ENCODE data around the gene LPIN1. TPM values are rescaled to one million over a fixed set of nuclear protein-coding genes. Genes with fewer than 3 reads are reported as not detected.
"Not testable (repeated sequence)": the region's sequence is repeated elsewhere in the genome, so short reads cannot be mapped to it uniquely, and the experiment has no call there.

The LPIN1 gene
- polyA plus RNA-seq, 3 donors, result 18.3 to 35.2 (median 29.3) TPM

- DNase-seq, result no peak
Measured at GRCh38 chr2:11832531-11832930, 86.1 kb downstream of the LPIN1 start.

DNA sequence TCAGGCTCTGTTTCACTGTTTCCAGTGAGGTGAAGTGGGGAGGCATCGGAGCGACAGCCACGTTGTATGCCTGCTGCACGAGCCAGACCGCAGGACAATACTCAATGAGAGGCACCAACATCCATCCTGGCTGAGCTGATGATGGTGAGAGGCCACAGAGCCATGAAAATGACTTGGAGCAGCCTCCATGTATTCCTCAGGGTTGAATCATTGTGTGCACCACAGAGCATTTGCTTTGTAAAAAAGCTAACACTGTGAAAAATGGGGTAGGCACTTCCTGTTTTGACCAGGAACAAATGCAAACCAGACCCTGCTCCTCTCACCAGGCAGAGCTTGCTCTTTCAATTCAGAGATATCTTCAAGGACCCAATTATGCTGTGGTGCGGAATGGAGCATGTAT, 87.2 kb downstream of the LPIN1 start:
- DNase-seq, result no peak

GRCh38 chr2:11835403-11835802, 89.0 kb downstream of the LPIN1 start:
- DNase-seq, result no peak

DNA sequence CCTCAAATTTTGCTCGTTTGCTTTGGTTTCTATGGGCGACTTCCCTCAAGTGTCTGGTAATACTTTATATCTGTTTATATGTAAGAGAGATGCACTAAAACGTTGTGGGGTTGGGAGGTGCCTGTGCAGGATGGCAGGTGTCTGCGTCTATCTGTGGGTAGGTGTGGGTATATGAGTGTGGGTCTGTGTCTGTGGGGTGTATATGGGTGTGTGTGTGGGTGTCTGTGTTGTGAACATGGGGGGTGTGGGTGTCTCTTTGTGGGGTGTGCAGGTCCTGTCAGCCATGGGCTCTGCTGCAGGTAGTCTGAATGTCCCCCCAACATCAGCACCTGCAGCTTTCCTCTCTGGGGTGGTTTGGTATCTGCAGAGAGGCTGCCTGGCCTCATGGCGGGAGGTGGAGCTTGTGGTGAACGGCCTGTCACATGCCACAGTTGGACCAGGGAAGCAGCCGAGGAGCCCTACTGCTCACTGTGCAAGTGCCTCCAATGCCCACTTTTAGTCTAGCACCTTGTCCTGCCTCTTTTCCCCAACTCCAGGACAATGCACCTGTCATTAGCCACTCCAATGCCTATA, 90.3 kb downstream of the LPIN1 start:
- no peak for DNase-seq

DNA sequence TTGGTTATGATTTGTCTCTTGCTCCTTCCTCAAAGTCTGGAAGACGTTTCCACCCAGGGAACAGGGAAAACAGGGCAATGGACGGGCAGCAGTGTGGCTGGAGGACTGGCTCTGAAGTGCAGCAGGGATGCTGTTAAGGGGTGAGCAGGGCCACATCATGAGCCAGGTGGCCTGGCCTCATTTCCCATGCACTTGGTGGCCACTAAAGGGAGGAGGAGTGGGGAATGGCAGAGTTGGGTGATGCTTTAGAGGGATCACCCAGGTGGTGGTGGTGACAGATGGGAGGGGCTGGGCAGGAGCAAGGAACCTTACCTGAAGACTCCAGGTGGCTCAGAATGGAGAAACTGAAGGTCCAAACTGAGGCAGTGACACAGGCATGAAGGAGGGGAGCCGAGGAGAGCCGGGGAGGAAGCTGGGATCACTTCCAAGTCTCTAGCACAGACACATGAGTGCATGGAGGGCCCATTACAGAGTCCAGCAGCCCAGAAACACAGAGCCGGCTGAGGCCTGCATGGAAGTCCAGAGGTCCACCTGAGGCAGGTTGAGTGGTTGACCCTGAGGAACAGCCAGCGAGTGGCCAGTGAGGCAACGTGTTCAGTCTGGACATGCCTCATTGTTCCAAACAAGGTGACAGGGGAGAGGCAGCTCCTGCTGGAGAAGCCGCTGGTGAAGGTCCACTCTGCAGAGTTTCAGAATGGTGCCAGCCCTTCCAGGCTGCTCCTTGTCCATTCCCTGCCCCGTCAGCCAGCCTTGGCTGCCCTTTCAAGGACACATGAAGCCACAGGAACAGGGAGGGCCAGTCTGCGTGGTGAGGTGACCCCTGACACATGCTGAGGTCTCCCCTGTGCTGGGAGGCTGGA, 91.7 kb downstream of the LPIN1 start:
- DNase-seq, result no peak

DNA sequence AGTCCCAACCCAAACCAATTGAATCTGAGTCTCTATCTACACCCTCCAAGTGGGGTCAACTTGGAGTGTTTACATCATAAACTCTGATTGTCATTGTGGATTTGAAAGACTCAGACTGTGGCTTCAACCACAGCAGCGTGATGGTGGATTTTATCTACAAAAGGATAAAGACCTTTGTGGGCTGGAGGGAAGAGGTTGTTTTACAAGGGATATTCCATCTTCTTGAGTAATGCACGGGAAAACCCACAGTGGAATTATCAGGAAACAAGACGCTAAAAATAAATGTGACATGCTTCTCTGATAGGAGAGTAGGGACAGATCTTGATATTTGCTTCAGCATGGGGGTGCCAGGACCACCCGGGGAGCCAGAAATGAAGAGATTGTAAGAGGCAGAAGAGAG, 93.5 kb downstream of the LPIN1 start:
- DNase-seq, result no peak

DNA sequence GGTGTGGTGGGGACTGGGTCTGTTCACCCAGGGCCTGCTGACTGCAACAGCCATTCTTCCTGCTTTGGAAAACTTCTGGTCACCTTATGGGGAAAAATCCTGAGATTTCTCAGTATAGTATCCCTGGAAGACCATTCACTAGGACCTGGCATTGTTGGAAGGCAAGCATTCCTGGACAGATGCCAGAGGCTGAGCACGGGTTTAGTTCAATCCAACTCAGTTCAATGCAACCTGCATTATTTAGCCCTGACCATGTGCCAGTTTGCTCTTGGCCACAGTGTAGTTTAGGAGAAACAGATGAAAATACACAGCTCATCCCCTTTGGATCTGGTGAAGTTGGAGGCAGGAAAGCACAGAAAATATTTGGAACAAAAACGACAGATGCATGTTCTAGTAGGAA, 95.9 kb downstream of the LPIN1 start:
- no peak for DNase-seq

DNA sequence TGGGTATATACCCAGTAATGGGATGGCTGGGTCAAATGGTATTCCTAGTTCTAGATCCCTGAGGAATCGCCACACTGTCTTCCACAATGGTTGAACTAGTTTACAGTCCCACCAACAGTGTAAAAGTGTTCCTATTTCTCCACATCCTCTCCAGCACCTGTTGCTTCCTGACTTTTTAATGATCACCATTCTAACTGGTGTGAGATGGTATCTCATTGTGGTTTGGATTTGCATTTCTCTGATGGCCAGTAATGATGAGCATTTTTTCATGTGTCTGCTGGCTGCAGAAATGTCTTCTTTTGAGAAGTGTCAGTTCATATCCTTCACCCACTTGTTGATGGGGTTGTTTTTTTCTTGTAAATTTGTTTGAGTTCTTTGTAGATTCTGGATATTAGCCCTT, 98.4 kb downstream of the LPIN1 start:
- not testable (repeated sequence) for DNase-seq

- not testable (repeated sequence) for DNase-seq
Measured at GRCh38 chr2:11847935-11848334, 101.5 kb downstream of the LPIN1 start.

DNA sequence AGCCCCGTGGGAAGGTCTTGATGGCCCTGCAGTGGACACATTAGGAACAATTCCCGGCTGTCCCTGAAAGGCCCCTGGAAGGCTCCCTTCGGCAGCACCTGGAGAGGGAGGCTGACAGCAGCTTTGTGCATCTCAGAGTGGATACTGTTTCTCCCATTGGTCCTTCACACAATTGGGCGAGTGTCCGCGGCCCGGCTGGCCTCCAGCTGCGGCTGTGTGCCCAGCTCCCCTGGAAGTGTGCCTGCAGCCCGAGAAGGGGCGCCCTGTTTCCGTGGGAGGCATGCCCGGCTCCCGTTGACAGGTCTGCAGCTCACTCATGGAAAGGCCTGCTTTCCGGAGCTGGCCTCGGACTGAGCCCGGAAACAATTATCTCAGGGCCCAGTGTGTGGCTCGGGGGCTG, 103.7 kb downstream of the LPIN1 start:
- no peak for DNase-seq

GRCh38 chr2:11852526-11853196, 106.2 kb downstream of the LPIN1 start:
- DNase-seq, result no peak

DNA sequence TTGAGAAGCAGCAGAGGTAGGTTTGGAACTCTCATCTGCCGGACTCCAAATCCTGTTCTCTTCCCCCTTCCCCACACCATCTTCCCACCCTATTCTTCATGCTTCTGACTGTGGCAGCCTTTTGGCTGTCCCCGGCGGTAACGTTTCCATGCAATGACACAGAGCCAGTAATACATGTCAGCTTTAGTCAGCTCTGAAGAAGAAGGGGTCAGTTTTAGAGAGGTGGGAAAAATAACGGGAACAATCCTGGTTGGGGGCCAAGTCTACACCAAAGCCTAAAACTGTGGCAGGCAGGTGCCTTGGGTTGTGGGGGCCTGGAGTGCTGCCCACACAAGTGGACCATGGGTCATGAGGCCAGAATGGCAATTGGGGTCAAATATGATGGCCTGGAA, 106.8 kb downstream of the LPIN1 start:
- DNase-seq, result no peak

DNA sequence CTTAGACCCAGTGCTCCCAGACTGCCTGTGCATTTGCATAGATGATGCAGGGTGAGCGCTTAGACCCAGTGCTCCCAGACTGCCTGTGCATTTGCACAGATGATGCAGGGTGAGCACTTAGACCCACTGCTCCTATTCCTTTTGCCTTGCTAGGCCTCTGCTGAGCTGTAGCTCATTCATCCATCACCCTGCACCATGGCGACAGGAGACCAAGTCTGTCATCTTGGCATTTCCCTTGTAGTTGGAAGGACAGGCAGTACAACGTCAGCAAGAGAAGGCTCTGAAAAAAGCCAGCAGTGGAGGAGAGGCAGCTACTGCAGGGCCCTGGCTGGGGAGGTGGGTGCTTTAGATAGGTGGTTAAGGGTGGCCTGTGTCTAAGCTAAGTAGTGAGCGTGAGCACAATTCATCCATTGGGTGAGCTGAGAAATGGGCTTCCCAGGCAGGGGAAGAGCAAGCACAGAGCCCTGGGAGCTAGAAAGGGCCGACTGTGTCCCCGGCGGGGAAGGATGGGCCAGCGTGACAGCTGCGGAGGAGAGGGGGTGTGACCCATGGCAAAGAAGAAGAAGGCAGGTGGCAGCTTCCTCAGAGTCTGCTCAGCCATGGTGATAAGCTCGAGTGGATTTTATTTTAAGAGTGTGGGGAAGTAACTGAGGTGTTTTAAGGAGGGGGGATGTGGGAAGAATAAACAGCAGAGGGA, 108.8 kb downstream of the LPIN1 start:
- DNase-seq, result no peak

DNA sequence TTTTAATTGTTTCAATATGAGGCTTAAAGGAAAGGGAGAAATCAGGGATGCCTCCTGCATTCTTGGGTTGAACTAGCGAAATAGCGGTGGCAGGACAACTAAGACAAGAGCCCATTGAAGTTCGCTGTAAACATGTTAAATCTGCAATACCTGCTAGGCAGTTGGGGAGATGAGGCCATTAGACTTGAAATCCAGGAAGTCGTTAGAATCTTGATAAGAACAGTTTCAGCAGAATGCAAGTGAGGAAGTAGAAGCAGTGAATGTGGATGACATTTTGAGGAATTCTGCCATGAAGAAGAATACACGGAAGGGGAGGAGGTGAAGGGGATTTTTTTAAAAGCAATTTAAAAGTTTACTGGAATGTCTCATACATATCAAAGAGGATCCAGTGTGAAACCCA, 109.7 kb downstream of the LPIN1 start:
- no peak for DNase-seq

GRCh38 chr2:11858883-11859282, 112.5 kb downstream of the LPIN1 start:
- DNase-seq, result no peak

- DNase-seq, result not testable (repeated sequence)
Measured at GRCh38 chr2:11859975-11860374, 113.5 kb downstream of the LPIN1 start.

DNA sequence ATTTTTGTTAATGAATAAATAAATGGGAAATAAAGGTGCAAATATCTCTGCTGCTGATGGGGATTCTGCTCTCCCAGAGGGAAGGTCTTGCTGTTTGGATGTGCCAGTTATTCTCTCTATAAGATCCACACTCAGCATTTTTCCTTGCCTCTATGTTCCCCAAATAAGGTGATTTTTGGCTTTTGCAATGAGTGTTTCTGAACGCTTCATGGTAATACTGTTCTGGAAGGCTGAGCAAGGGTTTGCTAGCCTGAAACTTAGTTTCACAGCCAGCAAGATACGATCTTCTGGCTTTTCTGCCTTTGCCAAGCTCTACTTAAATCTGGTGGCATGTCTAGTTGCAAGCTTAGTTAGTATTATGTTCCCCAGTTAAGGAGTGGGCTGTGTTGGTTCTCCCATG, 114.6 kb downstream of the LPIN1 start:
- DNase-seq, result no peak

- DNase-seq, result no peak
Measured at GRCh38 chr2:11862049-11862448, 115.6 kb downstream of the LPIN1 start.

DNA sequence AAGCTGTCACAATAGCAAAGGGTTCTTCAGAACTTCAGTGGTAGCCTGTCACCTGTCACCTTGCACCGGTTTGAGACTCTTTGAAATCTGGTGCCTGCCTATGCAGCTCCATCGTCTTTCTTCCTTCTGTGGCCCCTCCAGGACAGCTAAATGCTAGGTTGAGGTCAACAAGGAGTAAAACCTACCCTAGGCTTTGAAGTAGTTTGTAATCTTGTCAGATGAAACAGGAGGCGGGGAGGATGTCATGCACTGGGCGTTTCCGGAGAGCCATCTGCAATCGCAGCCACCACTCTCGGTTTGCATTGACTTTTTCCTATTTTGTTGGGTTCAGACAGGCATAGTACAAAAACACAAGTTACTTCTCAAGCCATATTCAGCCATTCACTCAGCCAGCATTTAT, 116.7 kb downstream of the LPIN1 start:
- no peak for DNase-seq

DNA sequence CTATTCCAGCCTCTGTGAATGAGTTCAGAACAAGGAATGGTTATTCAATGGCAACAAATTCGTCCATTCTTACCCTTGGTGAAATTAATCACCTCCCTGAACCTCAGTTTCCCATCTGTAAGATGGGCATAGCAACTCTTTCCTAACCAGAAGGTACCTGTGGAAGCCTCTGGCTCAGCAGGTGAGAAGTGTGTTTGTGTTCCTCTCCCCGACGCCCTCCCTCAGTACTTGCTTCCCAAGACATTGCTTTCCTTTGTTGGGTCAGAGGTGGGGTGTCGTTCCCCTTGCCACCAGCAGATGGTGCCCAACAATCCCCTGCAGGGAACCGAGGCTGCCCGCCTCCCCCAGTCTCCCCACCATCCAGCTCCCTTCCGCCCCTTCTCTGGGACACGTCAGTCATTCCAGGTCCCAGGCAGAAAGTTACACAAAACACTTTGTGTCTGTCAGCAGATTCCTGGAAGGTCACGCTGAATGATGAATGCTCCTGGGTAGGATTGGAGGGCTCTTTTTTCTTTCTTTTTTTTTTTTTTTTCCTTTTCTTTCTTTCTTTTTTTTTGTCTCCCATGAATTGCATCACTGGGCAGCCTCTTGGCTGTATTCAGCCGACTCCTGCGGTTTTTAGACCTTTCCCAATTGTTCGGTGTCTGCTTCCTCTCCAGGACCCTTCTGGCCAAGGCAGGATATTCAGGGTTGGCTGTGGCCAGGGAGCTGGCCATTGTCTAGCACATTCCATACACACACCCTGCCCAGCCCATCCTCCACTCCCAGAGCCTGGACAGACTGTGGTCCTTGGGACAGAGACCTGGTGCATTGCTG, 117.3 kb downstream of the LPIN1 start:
- DNase-seq, result peak; percentile 80

DNA sequence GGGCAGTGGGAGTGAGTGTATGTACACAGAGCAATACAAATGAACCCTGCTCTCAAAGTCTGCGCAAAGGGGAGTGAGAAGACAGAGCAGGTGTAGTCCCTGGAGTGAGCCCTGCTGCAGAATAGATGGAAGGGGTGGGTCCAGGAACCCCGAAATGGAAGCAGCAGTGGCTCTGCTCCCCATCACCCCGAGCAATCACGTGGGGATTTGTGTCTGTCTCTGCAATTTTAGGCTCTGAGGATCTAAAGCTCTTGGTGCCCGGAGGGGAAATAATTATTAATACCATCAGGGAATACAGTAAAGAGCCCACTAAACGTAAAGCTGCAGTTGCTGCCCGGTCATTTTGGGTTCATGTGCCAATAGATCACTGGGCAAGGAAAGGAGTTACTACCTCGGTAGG, 118.3 kb downstream of the LPIN1 start:
- DNase-seq, result no peak

DNA sequence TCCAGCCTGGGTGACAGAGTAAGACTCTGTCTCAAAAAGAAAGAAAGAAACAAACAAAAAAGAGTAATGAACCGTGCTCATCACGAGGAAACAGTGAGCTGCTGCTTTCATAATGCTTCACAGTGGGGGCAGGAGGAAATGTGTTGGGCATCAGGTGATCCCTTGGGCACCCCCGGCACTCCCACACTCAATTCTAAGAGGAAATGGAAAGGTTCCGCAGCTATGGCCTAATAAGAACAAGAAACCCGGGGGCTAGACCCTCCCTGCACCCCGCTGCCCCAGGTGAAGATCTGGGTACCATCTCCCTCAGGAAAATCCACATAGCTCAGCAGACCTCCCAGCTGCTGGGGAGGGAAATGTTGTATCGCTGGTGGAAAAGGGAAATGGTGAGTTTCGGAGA, 118.9 kb downstream of the LPIN1 start:
- no peak for DNase-seq

Data from renal pelvis (tissue), 4 donors.